Bronchial epithelial cell (primary cell): ENCODE measurements around the gene ABCB9. TPM values are rescaled to one million over a fixed set of nuclear protein-coding genes. Genes with fewer than 3 reads are reported as not detected.

Experiments
- DNase-seq: peaks from one replicate; pipeline ENCODE4 v3.0.0-alpha.2; 2010; ENCODE audit warnings: low read depth
- FAIRE-seq: peaks from 2 replicates; lab custom pipeline; 2011; peaks lifted over from hg19 to GRCh38; lab: Jason Lieb, UNC
- H3K27me3 ChIP-seq: 2 replicates; pipeline ENCODE4 v1.5.1; 2011; ENCODE audit warnings: low read length; ENCODE audit not compliant: control insufficient read depth, insufficient read depth
- H3K36me3 ChIP-seq: 2 replicates; pipeline ENCODE4 v1.5.1; 2011; ENCODE audit warnings: low read length; ENCODE audit not compliant: control insufficient read depth, insufficient read depth
- H3K4me3 ChIP-seq: 2 replicates; pipeline ENCODE4 v1.5.1; 2011; ENCODE audit warnings: mild to moderate bottlenecking, low read depth, low read length, control low read depth
- total RNA-seq: library from RNA; depleted of rRNA; stranded (reverse); fragments of >200 nt; gene quantifications from 2 replicates; pipeline ENCODE4 v1.2.1, GENCODE V29; 2014
- TF ChIP-seq, protein P1 (sequence below): IDR thresholded peaks from 2 replicates; pipeline ENCODE4 v1.5.1; 2011; ENCODE audit warnings: mild to moderate bottlenecking, moderate library complexity, low read length, control low read depth, inconsistent platforms; ENCODE audit not compliant: insufficient read depth, severe bottlenecking

The ABCB9 gene
- total RNA-seq, 1 donor from 2014 or later, result 3.4 TPM

DNA sequence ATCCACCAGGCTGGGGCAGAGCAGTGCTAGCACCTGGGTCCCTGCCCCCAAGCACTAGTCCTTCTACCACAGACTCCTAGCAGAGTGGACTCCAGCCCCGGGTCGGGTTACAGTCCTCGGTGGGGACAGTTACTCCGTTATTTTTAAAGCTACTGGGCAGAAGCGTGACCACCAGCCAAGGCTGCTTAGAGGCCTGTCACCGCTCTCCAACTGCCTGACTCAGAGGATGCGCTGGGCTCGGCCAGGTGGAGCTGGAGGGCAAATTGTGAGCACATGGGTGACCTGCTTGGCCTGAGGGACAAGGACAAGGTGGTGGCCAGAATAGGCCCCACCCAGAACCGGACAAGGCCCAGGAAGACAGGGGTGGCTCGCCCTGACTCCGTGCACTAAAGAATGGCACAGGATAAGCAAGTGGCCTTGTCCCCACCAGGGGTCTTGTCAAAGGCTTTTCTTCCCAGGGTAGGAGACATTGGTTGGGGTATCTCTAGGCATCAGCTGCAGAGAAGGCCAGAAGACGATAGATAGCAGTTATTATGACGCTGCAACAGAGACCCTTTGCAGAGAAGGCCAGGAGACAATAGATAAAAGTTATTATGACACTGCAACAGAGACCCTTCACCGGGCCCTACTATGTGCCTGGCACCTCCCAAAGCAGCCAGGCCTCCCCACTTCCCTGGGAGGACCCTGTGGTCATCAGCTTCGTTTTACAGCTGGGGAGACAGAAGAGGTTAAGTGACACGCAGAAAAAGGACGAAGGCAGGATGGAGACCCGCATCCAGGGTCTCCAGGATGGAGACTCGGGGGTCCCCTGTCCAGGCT, 1.6 kb downstream of the ABCB9 start:
- Histone ChIP-seq H3K4me3 (no peak overlapping the region), H3K27me3 (no peaks in the 10 kb centered on the region), H3K36me3 (no peaks in the 10 kb centered on the region)
- TF ChIP-seq, protein P1, sequence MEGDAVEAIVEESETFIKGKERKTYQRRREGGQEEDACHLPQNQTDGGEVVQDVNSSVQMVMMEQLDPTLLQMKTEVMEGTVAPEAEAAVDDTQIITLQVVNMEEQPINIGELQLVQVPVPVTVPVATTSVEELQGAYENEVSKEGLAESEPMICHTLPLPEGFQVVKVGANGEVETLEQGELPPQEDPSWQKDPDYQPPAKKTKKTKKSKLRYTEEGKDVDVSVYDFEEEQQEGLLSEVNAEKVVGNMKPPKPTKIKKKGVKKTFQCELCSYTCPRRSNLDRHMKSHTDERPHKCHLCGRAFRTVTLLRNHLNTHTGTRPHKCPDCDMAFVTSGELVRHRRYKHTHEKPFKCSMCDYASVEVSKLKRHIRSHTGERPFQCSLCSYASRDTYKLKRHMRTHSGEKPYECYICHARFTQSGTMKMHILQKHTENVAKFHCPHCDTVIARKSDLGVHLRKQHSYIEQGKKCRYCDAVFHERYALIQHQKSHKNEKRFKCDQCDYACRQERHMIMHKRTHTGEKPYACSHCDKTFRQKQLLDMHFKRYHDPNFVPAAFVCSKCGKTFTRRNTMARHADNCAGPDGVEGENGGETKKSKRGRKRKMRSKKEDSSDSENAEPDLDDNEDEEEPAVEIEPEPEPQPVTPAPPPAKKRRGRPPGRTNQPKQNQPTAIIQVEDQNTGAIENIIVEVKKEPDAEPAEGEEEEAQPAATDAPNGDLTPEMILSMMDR, result no peak
- DNase-seq (no peak), FAIRE-seq (no peak)

DNA sequence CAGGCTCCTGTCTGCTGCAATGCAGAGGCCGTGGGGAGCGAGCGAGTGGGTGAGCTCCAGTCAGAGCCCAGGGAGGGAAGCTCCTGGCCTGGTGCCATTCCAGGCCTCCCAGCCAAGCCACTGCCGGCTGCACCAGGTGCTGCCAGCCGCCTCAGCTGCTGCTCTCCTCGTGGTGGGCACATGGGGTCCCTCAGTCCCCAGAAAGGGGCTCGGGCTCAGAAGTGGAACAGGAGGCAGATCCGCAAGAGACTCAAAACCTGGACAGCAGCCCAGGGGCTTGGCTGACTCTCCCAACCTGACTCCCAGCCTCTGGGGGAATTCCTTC, 2.4 kb downstream of the ABCB9 start:
- TF ChIP-seq, protein P1, result no peak
- Histone ChIP-seq H3K4me3 (no peak overlapping the region), H3K27me3 (no peaks in the 10 kb centered on the region), H3K36me3 (no peaks in the 10 kb centered on the region)
- DNase-seq (no peak), FAIRE-seq (no peak)

DNA sequence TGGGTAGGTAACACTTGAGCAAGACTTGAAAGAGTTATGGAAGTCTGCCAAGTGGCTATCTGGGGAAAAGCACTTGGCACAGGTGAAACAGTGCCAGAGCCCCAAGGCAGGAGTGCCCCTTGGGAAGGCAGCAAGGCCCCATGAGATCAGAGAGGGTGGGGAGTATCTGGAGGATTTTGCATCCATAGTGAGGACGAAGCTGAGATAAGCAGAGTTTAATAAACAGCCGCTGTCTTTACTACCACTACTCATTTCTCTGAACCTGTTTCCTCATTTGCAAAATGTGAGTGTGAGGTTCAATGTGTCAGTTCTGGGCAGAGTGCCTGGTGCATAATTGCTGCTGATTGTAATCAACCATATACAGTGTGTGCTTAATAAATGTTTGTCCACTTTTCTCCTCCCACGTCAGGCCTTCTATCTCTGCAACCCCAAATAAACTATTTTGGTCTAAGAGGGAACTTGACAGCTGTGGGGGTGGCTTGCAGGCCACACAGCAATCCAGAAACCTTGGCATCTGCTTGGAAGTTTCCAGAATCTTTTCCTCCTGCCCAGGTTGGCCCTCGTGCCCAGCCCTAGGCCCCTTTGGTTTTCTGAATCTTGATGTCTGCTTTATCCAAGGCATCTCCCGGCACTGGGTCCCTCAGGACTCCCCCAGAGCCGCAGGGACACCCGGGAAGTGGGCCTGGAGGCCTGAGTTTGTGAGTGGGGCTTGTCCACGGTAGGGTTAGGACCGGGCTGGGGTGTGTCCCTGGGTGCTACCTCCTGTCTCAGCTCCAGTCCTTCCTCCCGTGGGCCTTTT, 4.5 kb downstream of the ABCB9 start:
- Histone ChIP-seq H3K4me3 (no peak overlapping the region), H3K27me3 (no peaks in the 10 kb centered on the region), H3K36me3 (peaks cover 2% of the 10 kb centered on the region)
- TF ChIP-seq, protein P1, result no peak
- no peak for FAIRE-seq
- DNase-seq, result peak; percentile 47

DNA sequence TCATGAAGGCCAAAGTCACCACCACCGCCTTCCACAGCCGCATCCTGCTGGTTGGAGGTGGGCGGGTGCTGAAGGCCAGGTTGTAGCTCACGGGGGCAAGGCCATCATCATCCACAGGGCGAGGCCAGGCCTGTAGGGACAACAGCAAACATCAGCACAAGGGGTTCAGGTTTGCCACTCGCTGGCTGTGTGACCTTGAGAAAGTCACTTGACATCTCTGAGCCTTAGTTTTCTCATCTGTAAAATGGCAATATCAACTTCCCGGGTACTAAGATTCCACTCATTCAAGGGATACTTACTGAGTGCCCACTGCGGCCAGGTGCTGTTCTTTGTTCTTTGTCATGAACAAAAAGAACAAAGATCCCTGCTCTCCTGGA, 6.1 kb downstream of the ABCB9 start:
- H3K27me3 ChIP-seq, result no peaks in the 10 kb centered on the region
- no peak overlapping the region for H3K4me3 ChIP-seq
- FAIRE-seq (no peak), DNase-seq (no peak)
- TF ChIP-seq, protein P1, result no peak
- peaks cover 2% of the 10 kb centered on the region for H3K36me3 ChIP-seq

DNA sequence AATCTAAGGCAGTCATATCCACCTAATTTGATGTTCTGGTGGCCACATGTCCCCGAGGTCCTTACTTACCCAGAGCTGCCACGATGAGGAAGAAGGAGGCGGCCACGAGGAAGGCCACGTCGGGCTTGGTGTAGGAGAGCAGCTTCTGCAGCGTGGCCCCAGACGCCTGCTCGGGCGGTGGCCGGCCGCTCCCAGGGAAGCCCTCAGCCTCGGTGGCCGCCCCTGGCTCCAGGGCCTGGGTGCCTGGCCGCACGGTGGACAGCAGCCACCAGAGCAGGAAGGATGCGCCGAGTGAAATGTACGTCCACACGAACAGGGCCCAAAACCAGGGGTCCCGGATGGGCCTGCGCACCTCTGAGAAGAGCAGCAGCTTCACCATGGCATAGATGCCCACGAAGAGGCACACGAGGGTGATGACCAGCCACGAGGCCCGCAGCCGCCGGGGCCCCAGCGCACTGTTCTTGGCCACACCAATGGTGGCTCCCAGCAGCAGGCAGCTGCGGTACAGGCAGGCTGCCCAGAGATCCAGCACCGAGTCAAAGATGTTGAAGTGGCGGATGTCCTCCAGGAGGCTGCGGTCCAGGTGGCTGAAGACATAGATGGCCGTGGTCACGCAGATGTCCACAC, 6.6 kb downstream of the ABCB9 start:
- FAIRE-seq (no peak), DNase-seq (no peak)
- peaks cover 3% of the 10 kb centered on the region for H3K36me3 ChIP-seq
- H3K4me3 ChIP-seq, result no peak overlapping the region
- TF ChIP-seq, protein P1, result no peak
- H3K27me3 ChIP-seq, result no peaks in the 10 kb centered on the region
